Ammon's horn (tissue), 1 donor: ENCODE data around the gene PIP.
"Not testable (repeated sequence)": the region's sequence is repeated elsewhere in the genome, so short reads cannot be mapped to it uniquely, and the experiment has no call there.

Experiments used
- DNase-seq: peaks from one replicate; pipeline ENCODE4 v3.0.0-alpha.2; 2016; ENCODE audit warnings: low spot score

PIP gene

GRCh38 chr7:143177374-143178119 is 45.7 kb downstream of the PIP start:
- no peak for DNase-seq

GRCh38 chr7:143180771-143181170 is 48.9 kb downstream of the PIP start:
- not testable (repeated sequence) for DNase-seq

GRCh38 chr7:143181349-143181748 is 49.5 kb downstream of the PIP start:
- DNase-seq: no peak

- DNase-seq: no peak
Measured at GRCh38 chr7:143183024-143183423, 51.1 kb downstream of the PIP start, which contains the start of gene TAS2R39. Gene TAS2R39 (plus strand): TSS chr7:143183419. CDS start chr7:143183419, 0 bp downstream.

GRCh38 chr7:143185551-143185950 is 53.7 kb downstream of the PIP start:
- no peak for DNase-seq

- DNase-seq: no peak
Measured at GRCh38 chr7:143188994-143189393, 57.1 kb downstream of the PIP start.
